Measurements from ENCODE around the gene CCDC91.
A peak's percentile ranks its signal among the peaks of the same experiment; 100 is the strongest.

Gene CCDC91

DNA sequence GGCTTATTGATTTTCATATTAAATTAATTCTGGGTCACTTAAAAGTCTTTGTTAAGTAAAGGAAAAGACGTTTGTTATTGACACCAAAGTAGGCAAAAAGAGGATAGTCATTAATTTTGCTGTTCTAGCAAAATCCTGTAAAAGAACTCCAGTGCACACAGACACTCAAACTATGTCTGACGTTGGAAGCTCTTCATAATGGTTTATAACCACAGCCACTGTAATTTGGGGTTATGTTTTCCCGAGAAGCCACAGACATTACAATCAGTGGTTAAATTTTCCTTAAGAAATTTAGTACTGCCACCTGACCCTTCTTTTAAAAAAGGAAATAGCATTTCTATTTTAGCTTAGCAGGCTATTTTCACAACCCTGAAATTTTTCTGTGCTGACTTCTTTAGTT lies 267.5 kb downstream of the CCDC91 start:
- no peak overlapping the region for H4K91ac ChIP-seq (ENCODE audit: low read length)
- no peak overlapping the region for H2AK5ac ChIP-seq (ENCODE audit: low read length, severe bottlenecking)
- H3K4ac ChIP-seq (ENCODE audit: low read depth in 1 of 2, low read length in 2 of 2), result no peak overlapping the region
- no peak overlapping the region for H4K8ac ChIP-seq (ENCODE audit: low read length)
- no peak overlapping the region for H3K14ac ChIP-seq (ENCODE audit: low read length in 2 of 2)
- H2BK120ac ChIP-seq (ENCODE audit: low read depth, low read length), result no peak overlapping the region
- peak; percentile 32 for DNase-seq
- no peak overlapping the region for H2AFZ ChIP-seq (ENCODE audit: low read depth, low read length)
- H3K4me3 ChIP-seq (ENCODE audit: insufficient read depth in 1 of 2, low read depth in 1 of 2, low read length in 2 of 2), result no peak overlapping the region
- no peak overlapping the region for H2BK5ac ChIP-seq (ENCODE audit: low read depth, low read length, poor library complexity, severe bottlenecking)
- H3K23ac ChIP-seq (ENCODE audit: low read length in 2 of 2), result no peak overlapping the region
- no peak overlapping the region for H2BK12ac ChIP-seq (ENCODE audit: low read length in 2 of 2)
- H3K4me1 ChIP-seq (ENCODE audit: control insufficient read depth, insufficient read depth, low read depth, low read length), result no peaks in the 10 kb centered on the region
- H3K27me3 ChIP-seq (ENCODE audit: control insufficient read depth in 1 of 2, insufficient read depth in 1 of 2, low read length in 2 of 2), result no peaks in the 10 kb centered on the region
- no peak overlapping the region for H3K18ac ChIP-seq (ENCODE audit: low read depth in 1 of 2, low read length in 2 of 2)
- no peak overlapping the region for H3K27ac ChIP-seq (ENCODE audit: low read length, poor library complexity, severe bottlenecking)
- H3K9me3 ChIP-seq (ENCODE audit: control insufficient read depth, low read length), result no peaks in the 10 kb centered on the region
- no peaks in the 10 kb centered on the region for H3K79me1 ChIP-seq (replicated peaks; ENCODE audit: low read length, poor library complexity, severe bottlenecking)
- H3K36me3 ChIP-seq (ENCODE audit: control insufficient read depth in 1 of 2, insufficient read depth in 2 of 2, low read depth in 1 of 2, low read length in 2 of 2), result peaks cover 0 to 6% of the 10 kb centered on the region in 2 experiments
- H3K9ac ChIP-seq (ENCODE audit: low read length), result no peak overlapping the region
- H2BK15ac ChIP-seq (ENCODE audit: low read depth, poor library complexity, severe bottlenecking), result no peak overlapping the region
- 81% methylated on average over 3 of the region's 3 CpGs for WGBS
- H3K4me2 ChIP-seq (ENCODE audit: low read length, poor library complexity, severe bottlenecking), result no peak overlapping the region

DNA sequence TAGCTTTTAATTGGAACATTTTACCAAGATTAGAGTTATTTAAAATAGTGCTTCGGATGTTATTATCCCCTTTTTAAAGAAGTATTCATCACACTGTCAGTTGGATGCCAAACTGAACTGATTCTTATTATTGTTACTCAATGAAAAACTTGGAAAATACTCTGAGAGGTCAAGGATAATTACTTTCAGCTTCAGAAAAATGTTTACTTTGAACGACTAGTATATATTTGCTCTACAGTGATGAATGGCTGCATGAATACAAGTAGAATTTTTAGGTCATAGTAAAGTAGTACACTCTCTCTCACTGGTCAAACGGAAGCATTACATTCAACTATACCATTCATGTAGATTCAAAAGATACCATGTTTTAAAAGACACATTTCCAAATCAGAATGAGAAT lies 269.2 kb downstream of the CCDC91 start:
- Histone ChIP-seq H3K23ac (ENCODE audit: low read length in 2 of 2) (no peak overlapping the region), H2AK5ac (ENCODE audit: low read length, severe bottlenecking) (no peak overlapping the region), H3K27ac (ENCODE audit: low read length, poor library complexity, severe bottlenecking) (no peak overlapping the region), H2BK15ac (ENCODE audit: low read depth, poor library complexity, severe bottlenecking) (no peak overlapping the region), H3K9me3 (ENCODE audit: control insufficient read depth, low read length) (no peaks in the 10 kb centered on the region), H3K4me2 (ENCODE audit: low read length, poor library complexity, severe bottlenecking) (no peak overlapping the region), H3K4me1 (ENCODE audit: control insufficient read depth, insufficient read depth, low read depth, low read length) (no peaks in the 10 kb centered on the region), H3K9ac (ENCODE audit: low read length) (no peak overlapping the region), H2BK12ac (ENCODE audit: low read length in 2 of 2) (no peak overlapping the region), H4K91ac (ENCODE audit: low read length) (no peak overlapping the region), H3K14ac (ENCODE audit: low read length in 2 of 2) (no peak overlapping the region), H2BK5ac (ENCODE audit: low read depth, low read length, poor library complexity, severe bottlenecking) (no peak overlapping the region), H4K8ac (ENCODE audit: low read length) (no peak overlapping the region), H3K27me3 (ENCODE audit: control insufficient read depth in 1 of 2, insufficient read depth in 1 of 2, low read length in 2 of 2) (no peaks in the 10 kb centered on the region), H2AFZ (ENCODE audit: low read depth, low read length) (no peak overlapping the region), H3K4ac (ENCODE audit: low read depth in 1 of 2, low read length in 2 of 2) (no peak overlapping the region), H3K18ac (ENCODE audit: low read depth in 1 of 2, low read length in 2 of 2) (no peak overlapping the region), H2BK120ac (ENCODE audit: low read depth, low read length) (no peak overlapping the region), H3K4me3 (ENCODE audit: insufficient read depth in 1 of 2, low read depth in 1 of 2, low read length in 2 of 2) (no peak overlapping the region), H3K79me1 (replicated peaks; ENCODE audit: low read length, poor library complexity, severe bottlenecking) (no peaks in the 10 kb centered on the region), H3K36me3 (ENCODE audit: control insufficient read depth in 1 of 2, insufficient read depth in 2 of 2, low read depth in 1 of 2, low read length in 2 of 2) (peaks cover 6 to 7% of the 10 kb centered on the region in 2 experiments)
- DNase-seq, result no peak
- WGBS, result no CpG with 5 or more reads among the region's 3 CpGs

DNA sequence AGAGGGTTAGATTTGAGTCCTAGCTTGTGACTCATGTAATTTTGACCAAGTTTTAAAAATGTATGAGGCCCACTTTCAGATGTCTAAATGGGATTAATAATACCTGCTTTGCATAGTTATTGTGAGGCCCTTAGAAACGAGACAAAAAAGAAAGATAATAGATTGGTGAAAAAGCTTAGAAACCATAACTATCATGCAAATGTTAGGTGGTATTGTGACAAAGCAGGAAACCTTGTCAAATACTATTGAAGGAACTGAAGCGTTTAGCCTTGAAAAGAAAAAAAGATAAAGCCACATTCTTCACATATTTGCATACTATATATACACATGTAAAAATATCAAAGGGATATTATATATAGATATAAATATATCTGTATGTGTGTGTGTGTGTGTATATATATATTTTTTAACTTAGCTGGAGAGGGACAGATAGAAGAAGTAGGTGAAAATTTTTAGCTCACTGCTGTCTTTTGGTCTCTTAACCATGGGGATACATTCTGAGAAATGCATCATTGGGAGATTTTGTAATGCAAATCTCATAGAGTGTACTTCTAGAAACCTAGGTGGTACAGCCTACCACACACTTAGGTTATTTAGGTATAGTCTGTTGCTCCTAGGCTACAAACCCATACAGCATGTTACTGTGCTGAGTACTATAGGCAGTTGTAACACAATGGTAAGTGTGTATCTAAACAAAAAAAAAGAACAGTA lies 270.3 kb downstream of the CCDC91 start:
- Histone ChIP-seq H3K79me1 (replicated peaks; ENCODE audit: low read length, poor library complexity, severe bottlenecking) (no peaks in the 10 kb centered on the region), H3K9me3 (ENCODE audit: control insufficient read depth, low read length) (no peaks in the 10 kb centered on the region), H3K4me1 (ENCODE audit: control insufficient read depth, insufficient read depth, low read depth, low read length) (peaks cover 2% of the 10 kb centered on the region), H3K4me3 (ENCODE audit: insufficient read depth in 1 of 2, low read depth in 1 of 2, low read length in 2 of 2) (no peak overlapping the region), H3K18ac (ENCODE audit: low read depth in 1 of 2, low read length in 2 of 2) (no peak overlapping the region), H3K4ac (ENCODE audit: low read depth in 1 of 2, low read length in 2 of 2) (no peak overlapping the region), H3K14ac (ENCODE audit: low read length in 2 of 2) (no peak overlapping the region), H3K36me3 (ENCODE audit: control insufficient read depth in 1 of 2, insufficient read depth in 2 of 2, low read depth in 1 of 2, low read length in 2 of 2) (peaks cover 6 to 13% of the 10 kb centered on the region in 2 experiments), H2AK5ac (ENCODE audit: low read length, severe bottlenecking) (no peak overlapping the region), H4K91ac (ENCODE audit: low read length) (no peak overlapping the region), H3K27me3 (ENCODE audit: control insufficient read depth in 1 of 2, insufficient read depth in 1 of 2, low read length in 2 of 2) (no peaks in the 10 kb centered on the region), H2AFZ (ENCODE audit: low read depth, low read length) (no peak overlapping the region), H3K27ac (ENCODE audit: low read length, poor library complexity, severe bottlenecking) (no peak overlapping the region), H3K23ac (ENCODE audit: low read length in 2 of 2) (no peak overlapping the region), H2BK15ac (ENCODE audit: low read depth, poor library complexity, severe bottlenecking) (no peak overlapping the region), H3K9ac (ENCODE audit: low read length) (no peak overlapping the region), H3K4me2 (ENCODE audit: low read length, poor library complexity, severe bottlenecking) (no peak overlapping the region), H2BK12ac (ENCODE audit: low read length in 2 of 2) (no peak overlapping the region), H2BK5ac (ENCODE audit: low read depth, low read length, poor library complexity, severe bottlenecking) (no peak overlapping the region), H2BK120ac (ENCODE audit: low read depth, low read length) (no peak overlapping the region), H4K8ac (ENCODE audit: low read length) (no peak overlapping the region)
- WGBS, result 70% methylated on average over 1 of the region's 2 CpGs
- no peak for DNase-seq

DNA sequence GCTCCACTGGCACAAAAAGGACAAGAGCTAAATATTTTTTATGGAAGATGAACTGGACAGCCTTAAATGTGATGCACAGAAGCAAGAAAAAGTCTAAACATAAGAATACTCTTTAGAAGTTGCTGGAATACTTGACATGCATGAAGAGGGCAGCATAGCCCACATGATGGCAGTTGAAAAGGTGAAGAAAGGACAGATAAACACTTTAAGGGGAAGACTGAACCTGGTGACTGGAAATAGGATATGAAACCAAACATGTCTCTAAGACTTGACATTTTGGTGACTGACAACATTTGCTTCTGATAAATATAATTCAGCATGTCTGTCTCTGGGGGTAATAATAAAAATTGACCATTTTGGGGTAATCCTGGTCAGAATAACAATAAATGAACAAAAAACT lies 273.1 kb downstream of the CCDC91 start:
- Histone ChIP-seq H3K18ac (ENCODE audit: low read depth in 1 of 2, low read length in 2 of 2) (no peak overlapping the region), H3K9me3 (ENCODE audit: control insufficient read depth, low read length) (no peaks in the 10 kb centered on the region), H3K27me3 (ENCODE audit: control insufficient read depth in 1 of 2, insufficient read depth in 1 of 2, low read length in 2 of 2) (no peaks in the 10 kb centered on the region), H2BK12ac (ENCODE audit: low read length in 2 of 2) (no peak overlapping the region), H3K4me1 (ENCODE audit: control insufficient read depth, insufficient read depth, low read depth, low read length) (peaks cover 2% of the 10 kb centered on the region), H2BK5ac (ENCODE audit: low read depth, low read length, poor library complexity, severe bottlenecking) (no peak overlapping the region), H2BK15ac (ENCODE audit: low read depth, poor library complexity, severe bottlenecking) (no peak overlapping the region), H3K9ac (ENCODE audit: low read length) (no peak overlapping the region), H3K4me3 (ENCODE audit: insufficient read depth in 1 of 2, low read depth in 1 of 2, low read length in 2 of 2) (no peak overlapping the region), H3K23ac (ENCODE audit: low read length in 2 of 2) (no peak overlapping the region), H2BK120ac (ENCODE audit: low read depth, low read length) (no peak overlapping the region), H2AK5ac (ENCODE audit: low read length, severe bottlenecking) (no peak overlapping the region), H3K27ac (ENCODE audit: low read length, poor library complexity, severe bottlenecking) (no peak overlapping the region), H3K36me3 (ENCODE audit: control insufficient read depth in 1 of 2, insufficient read depth in 2 of 2, low read depth in 1 of 2, low read length in 2 of 2) (peaks cover 6 to 13% of the 10 kb centered on the region in 2 experiments), H2AFZ (ENCODE audit: low read depth, low read length) (no peak overlapping the region), H3K4me2 (ENCODE audit: low read length, poor library complexity, severe bottlenecking) (no peak overlapping the region), H3K79me1 (replicated peaks; ENCODE audit: low read length, poor library complexity, severe bottlenecking) (no peaks in the 10 kb centered on the region), H4K91ac (ENCODE audit: low read length) (no peak overlapping the region), H3K4ac (ENCODE audit: low read depth in 1 of 2, low read length in 2 of 2) (no peak overlapping the region), H4K8ac (ENCODE audit: low read length) (no peak overlapping the region), H3K14ac (ENCODE audit: low read length in 2 of 2) (no peak overlapping the region)
- no peak for DNase-seq

Data from mesenchymal stem cell (in vitro differentiated cells and primary cell).